Cardiac muscle cell (in vitro differentiated cells and primary cell): ENCODE data around the gene MYOD1. TPM values are rescaled to one million over a fixed set of nuclear protein-coding genes. Genes with fewer than 3 reads are reported as not detected.

Experiments
- DNase-seq, 2 donors: peaks; one replicate each; pipeline versions ENCODE4 v3.0.0 to v3.0.0-alpha.2; 2010 to 2017; ENCODE audit warnings: low read depth in 1 of 2, low spot score in 1 of 2
- H3K27ac ChIP-seq: fragments of 200-600 bp; sonication (generic); 2 replicates; pipeline ENCODE4 v1.5.1; 2016
- H3K27me3 ChIP-seq: fragments of 200-600 bp; sonication (generic); 2 replicates; pipeline ENCODE4 v1.6.0; 2016; ENCODE audit warnings: control low read depth
- H3K36me3 ChIP-seq: fragments of 200-600 bp; sonication (generic); 2 replicates; pipeline ENCODE4 v1.5.1; 2016; ENCODE audit warnings: control low read depth
- H3K4me1 ChIP-seq: fragments of 200-600 bp; sonication (generic); 2 replicates; pipeline ENCODE4 v1.8.1; 2017; ENCODE audit warnings: low read depth, mild to moderate bottlenecking, mixed run types
- H3K4me3 ChIP-seq: fragments of 200-600 bp; sonication (generic); 2 replicates; pipeline ENCODE4 v1.5.1; 2016; ENCODE audit warnings: mild to moderate bottlenecking
- H3K9me3 ChIP-seq: fragments of 200-600 bp; sonication (generic); 2 replicates; pipeline ENCODE4 v1.5.1; 2017; ENCODE audit warnings: low read depth, mild to moderate bottlenecking, control low read depth
- polyA plus RNA-seq: library from polyadenylated mRNA; unstranded; fragments of >200 nt; fragmentation: Nextera tagmentation; extraction: Ambion mirVana; gene quantifications from 2 replicates; pipeline ENCODE4 v1.2.1, GENCODE V29; 2016
- total RNA-seq: library from RNA; depleted of rRNA; stranded (reverse); fragments of >200 nt; gene quantifications from 2 replicates; pipeline ENCODE4 v1.2.3, GENCODE V29; 2016
- TF ChIP-seq, protein P1 (sequence below): IDR thresholded peaks from 2 replicates; pipeline ENCODE4 v1.5.1; 2012; ENCODE audit warnings: low read depth, mild to moderate bottlenecking, low read length

Gene MYOD1
- total and polyA plus RNA-seq, 2 experiments from 2014 or later: not detected

DNA sequence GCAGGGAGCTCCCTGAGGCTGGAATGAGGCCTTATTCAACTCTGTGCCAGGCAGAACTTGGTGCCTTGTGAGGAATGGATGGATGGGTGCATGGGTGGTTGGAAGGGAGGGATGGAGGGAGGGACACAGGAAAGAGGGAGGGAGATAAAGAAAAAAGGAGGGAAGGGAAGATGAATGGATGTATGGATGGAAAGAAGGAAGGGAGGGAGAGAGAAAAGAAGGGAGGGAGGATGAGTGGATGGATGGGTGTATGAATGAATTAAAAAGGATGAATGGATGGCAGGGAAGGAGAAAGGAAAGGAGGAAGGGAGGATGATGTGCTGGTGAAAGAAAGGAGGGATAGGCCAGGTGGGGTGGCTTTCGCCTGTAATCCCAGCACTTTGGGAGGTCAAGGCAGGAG, 49.8 kb downstream of the MYOD1 start:
- TF ChIP-seq, protein P1, sequence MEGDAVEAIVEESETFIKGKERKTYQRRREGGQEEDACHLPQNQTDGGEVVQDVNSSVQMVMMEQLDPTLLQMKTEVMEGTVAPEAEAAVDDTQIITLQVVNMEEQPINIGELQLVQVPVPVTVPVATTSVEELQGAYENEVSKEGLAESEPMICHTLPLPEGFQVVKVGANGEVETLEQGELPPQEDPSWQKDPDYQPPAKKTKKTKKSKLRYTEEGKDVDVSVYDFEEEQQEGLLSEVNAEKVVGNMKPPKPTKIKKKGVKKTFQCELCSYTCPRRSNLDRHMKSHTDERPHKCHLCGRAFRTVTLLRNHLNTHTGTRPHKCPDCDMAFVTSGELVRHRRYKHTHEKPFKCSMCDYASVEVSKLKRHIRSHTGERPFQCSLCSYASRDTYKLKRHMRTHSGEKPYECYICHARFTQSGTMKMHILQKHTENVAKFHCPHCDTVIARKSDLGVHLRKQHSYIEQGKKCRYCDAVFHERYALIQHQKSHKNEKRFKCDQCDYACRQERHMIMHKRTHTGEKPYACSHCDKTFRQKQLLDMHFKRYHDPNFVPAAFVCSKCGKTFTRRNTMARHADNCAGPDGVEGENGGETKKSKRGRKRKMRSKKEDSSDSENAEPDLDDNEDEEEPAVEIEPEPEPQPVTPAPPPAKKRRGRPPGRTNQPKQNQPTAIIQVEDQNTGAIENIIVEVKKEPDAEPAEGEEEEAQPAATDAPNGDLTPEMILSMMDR: no peak
- H3K4me3 ChIP-seq: no peak overlapping the region
- no peaks in the 10 kb centered on the region for H3K9me3 ChIP-seq
- no peaks in the 10 kb centered on the region for H3K4me1 ChIP-seq
- DNase-seq: no peak
- no peaks in the 10 kb centered on the region for H3K27me3 ChIP-seq
- H3K27ac ChIP-seq: no peak overlapping the region
- H3K36me3 ChIP-seq: no peaks in the 10 kb centered on the region

DNA sequence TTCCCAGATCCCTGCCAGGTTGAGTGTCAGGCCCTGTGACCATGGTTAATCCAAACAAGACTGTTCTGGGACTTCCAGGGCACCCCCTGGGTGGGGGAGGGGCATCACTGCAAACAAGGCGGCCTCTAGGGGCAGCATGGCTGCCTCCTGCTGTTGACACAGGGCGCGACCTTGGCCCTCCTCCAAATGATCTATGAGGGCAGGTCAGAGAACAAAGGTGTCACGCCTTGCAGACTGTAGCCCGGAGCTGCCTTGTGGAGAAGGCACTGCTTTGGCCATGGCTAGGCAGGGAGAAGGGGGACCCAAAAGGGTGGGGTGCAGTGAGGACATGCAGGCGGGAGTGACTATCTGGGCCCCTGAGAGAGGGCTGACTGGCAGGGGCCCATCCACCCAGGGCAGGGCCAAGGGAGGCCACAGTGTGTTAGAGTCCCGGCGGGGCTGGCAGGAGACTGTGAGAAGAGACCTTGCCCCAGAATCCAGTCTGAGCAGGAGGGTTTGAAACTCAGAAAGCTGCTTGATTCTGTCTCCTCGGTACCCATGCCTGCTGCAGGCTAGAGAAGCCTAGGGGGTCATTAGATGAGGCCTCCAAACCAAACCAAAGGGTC, 50.8 kb downstream of the MYOD1 start:
- TF ChIP-seq, protein P1: peak; percentile 13

DNA sequence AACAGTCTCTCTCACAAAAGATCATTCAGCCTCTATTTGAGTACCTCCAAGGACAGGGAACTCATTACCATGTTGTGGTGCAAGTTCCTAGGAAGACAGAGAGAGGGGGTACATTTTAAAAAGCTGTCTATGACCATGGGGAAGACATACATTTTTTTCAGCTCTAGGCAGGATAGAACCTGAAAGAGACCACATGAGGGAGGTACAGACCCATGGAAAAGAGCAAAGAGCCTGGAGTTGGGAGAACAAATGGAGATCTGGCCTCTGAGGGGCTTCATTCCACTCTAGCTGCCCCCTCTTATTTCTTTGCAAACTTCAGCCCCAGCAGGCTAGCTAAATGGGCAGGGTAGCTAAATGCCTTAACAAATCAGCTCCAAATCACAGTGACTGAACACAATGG, 51.5 kb downstream of the MYOD1 start:
- H3K27ac ChIP-seq: no peak overlapping the region
- no peaks in the 10 kb centered on the region for H3K4me1 ChIP-seq
- H3K4me3 ChIP-seq: no peak overlapping the region
- no peaks in the 10 kb centered on the region for H3K36me3 ChIP-seq
- DNase-seq: peak in 1 of 2 donors; percentile 10
- TF ChIP-seq, protein P1: peak; percentile 25
- H3K9me3 ChIP-seq: no peaks in the 10 kb centered on the region
- H3K27me3 ChIP-seq: no peaks in the 10 kb centered on the region

More for the DNA sequence above, 50.8 kb downstream of the MYOD1 start:
- Histone ChIP-seq H3K9me3 (no peaks in the 10 kb centered on the region), H3K27me3 (no peaks in the 10 kb centered on the region), H3K4me3 (no peak overlapping the region), H3K36me3 (no peaks in the 10 kb centered on the region), H3K27ac (no peak overlapping the region), H3K4me1 (no peaks in the 10 kb centered on the region)
- peak in 1 of 2 donors; percentile 6 for DNase-seq

DNA sequence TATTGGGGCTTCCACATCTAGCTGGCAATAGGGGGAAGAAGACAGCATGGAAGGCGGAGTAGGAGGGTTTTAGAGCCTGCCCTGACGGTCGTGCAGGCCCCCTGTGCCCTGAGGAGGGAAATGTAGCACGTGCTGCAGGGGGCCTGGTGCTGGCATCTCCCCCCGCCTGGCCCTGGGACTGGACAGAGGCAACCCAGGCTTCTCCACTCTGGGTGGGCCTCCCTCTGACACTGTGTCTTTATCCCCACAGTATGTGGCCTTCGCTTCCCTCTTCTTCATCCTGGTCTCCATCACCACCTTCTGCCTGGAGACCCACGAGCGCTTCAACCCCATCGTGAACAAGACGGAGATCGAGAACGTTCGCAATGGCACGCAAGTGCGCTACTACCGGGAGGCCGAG, 52.0 kb downstream of the MYOD1 start:
- TF ChIP-seq, protein P1: no peak
- Histone ChIP-seq H3K27ac (no peak overlapping the region), H3K4me3 (no peak overlapping the region), H3K4me1 (no peaks in the 10 kb centered on the region), H3K27me3 (no peaks in the 10 kb centered on the region), H3K36me3 (no peaks in the 10 kb centered on the region), H3K9me3 (no peaks in the 10 kb centered on the region)
- no peak for DNase-seq

Other genes with a start within 250 kb of the MYOD1 start
- 1.6 and 5.3 TPM in 2 replicates for gene ABCC8, start 242.7 kb upstream of the MYOD1 start, total RNA-seq
- 2.4 and 8.8 TPM in 2 replicates for gene ABCC8, start 242.7 kb upstream of the MYOD1 start, polyA plus RNA-seq
- 0.04 and 0.54 TPM in 2 replicates for gene USH1C, start 175.2 kb upstream of the MYOD1 start, total RNA-seq
- gene USH1C, start 175.2 kb upstream of the MYOD1 start, polyA plus RNA-seq: not detected in 2 replicates
- gene OTOG, start 172.3 kb upstream of the MYOD1 start, total RNA-seq: 0.14 and 0.15 TPM in 2 replicates
- 0.49 TPM in 1 of 2 replicates, not detected in the other for gene OTOG, start 172.3 kb upstream of the MYOD1 start, polyA plus RNA-seq
- gene KCNC1, start 15.2 kb downstream of the MYOD1 start, total RNA-seq: 0.04 TPM in 1 of 2 replicates, not detected in the other
- gene KCNC1, start 15.2 kb downstream of the MYOD1 start, polyA plus RNA-seq: 0.46 and 0.49 TPM in 2 replicates